Thyroid gland (tissue), 4 donors: ENCODE results near the gene USP49.

Source experiments
- CTCF ChIP-seq, 6 experiments: fragments of 200-600 bp in 3 of 6; fragments of 450-650 bp in 3 of 6; sonication (generic) in 3 of 6; IDR thresholded peaks; one replicate each; pipeline ENCODE4 v1.5.1; 2016 to 2019; ENCODE audit warnings: antibody characterized with exemption in 6 of 6, mild to moderate bottlenecking in 2 of 6, inconsistent platforms in 1 of 6, moderate library complexity in 1 of 6
- POLR2A ChIP-seq, 2 donors: fragments of 450-650 bp; IDR thresholded peaks; one replicate each; pipeline ENCODE4 v1.6.1; 2017; ENCODE audit warnings: antibody characterized with exemption in 2 of 2, mild to moderate bottlenecking in 2 of 2, moderate library complexity in 1 of 2

DNA sequence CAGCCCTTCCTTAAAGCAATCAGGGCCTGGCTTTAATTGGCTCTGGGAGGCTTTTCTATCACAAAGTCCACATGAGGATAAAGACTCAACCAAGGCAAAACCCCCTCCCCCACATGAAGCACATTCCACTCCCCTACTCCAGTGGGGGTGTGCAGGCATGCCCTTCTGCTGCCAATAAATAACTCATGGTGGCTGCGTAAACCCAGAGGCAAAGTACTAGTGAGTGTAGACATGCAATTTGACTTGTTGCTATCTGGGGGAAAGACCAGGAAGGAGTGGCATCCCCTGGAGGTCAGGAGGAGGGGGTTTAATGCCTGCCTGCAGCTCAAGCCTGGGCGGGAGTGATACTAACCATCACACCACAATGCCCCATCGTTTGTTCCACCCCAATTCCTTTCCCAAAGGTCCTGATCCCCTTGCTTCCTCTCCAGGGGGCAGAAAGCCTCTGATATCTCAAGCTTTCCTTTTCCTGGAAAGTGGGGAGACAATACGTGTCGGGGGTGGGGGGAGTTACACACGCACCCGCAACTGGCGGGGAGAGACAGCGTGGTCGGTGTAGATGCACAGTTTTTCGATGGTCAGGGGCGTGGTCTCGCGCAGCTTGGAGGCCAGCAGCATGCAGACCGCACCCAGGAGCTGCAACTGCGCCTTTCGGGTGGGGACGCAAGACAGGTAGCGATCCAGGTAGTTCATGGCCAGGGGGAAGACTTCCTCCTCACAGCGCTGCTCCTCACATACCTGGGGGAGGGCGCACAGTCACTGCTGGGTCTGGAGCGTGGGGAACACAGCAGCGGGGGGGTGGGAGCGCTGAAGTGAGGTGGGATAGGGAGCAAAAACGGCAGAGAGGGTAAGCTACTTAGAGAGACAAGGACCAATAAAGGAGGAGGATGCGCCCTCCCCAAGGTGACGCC, 44.9 kb upstream of the USP49 start:
- no peak for TF ChIP-seq CTCF (IDR thresholded peaks at IDR 0.05)
- TF ChIP-seq POLR2A (IDR thresholded peaks at IDR 0.05), result no peak
